ENCODE measurements around the gene UBAC1. TPM values are rescaled to one million over a fixed set of nuclear protein-coding genes. Genes with fewer than 3 reads are reported as not detected.
A peak's percentile ranks its signal among the peaks of the same experiment; 100 is the strongest.

The UBAC1 gene
- total RNA-seq, 2 experiments from 2014 or later, result 16.4 to 19.6 TPM

DNA sequence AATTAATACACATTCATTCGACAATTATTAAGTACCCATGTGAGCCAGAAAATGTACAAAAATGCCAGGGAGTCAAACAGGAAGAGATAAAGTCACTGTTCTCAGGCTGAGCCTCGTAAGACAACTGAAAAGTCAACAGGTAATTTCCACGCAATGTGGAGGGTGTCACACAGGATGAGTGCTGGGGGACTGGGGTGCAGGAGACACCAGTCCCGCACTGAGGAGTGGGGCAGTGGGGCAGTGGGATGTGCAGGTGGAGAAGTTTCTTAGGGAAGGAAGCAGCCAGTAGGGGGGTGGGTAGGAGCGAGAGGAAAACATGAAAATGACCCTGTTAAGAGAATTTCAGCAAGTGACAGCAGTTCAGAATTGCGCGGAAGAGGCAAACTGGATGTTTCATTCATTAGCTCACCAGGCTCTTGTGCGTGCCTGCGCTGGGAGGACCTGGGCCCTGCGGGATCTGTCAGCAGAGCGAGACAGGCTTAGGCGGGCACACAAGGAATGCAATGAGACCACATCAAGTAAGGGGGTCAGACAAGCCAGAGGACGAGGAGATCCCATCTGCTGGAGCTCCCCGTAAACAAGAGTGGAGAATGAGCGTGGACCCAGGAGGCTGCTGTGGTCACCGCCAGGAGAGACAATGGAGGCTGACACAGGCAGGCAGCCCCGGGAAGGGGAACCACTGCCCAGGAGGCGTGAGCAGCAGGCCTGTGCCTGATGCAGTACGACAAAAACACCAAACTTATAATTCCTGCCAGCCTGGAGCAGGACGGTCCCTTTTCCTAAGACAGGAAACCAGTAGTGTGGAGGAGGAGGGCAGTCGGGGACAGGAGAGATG, 74.8 kb downstream of the UBAC1 start:
- intact Hi-C loops (cut with DNase I, micrococcal nuclease), result no loop called here
- POLR2A ChIA-PET, result interaction anchor here (1.3 kb wide), 1 partner anchor 21 kb away, joined by 3 read pairs; the partner anchor contains the start of gene CAMSAP1
- no peak overlapping the region for H3K4me3 ChIP-seq (ENCODE audit: low read length)

DNA sequence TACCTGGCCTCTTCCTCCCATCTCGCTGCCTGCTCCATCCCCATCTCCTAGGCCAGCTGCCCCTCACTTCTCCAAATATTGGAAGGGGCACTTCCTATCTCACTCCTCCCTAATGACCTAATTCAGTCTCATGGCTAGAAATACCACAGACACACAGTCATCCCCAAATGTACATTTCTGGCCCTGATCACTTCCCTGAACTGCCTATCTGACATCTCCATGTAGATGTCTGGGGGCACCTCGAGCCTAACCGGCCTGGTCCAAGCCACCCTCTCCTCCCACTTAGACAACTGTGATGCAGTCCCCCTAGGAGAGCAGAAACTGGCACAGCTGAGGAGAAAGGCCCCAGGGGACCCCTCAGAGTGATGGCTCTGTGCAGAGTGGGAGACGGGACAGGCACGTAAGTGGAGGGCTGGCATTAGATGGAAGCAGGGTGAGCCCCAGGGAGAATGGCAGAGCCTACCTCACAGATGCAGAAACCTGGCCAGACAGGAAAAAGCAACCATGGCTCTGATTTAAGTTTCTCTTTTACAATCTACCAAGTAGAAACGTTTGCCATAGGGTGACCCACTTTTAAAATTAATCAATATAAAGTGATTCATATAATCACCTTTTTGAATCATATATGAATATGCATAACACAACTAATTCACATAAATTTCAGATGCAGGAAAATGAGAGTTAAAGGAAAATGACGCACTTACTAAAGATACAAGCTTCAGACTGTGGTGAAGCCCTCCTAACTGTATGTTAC, 75.9 kb downstream of the UBAC1 start:
- intact Hi-C loops (cut with DNase I, micrococcal nuclease), result no loop called here
- Histone ChIP-seq H3K27me3 (ENCODE audit: control insufficient read depth in 1 of 2, insufficient read depth in 2 of 2, low read length in 2 of 2) (no peaks in the 10 kb centered on the region), H3K4me3 (ENCODE audit: low read length) (no peak overlapping the region), H3K4me1 (ENCODE audit: insufficient read depth, low read length) (peaks cover 59% of the 10 kb centered on the region), H3K9me3 (ENCODE audit: control insufficient read depth in 1 of 2, insufficient read depth in 1 of 2, low read length in 2 of 2) (no peaks in the 10 kb centered on the region), H3K36me3 (ENCODE audit: insufficient read depth, low read length) (no peaks in the 10 kb centered on the region), H3K27ac (ENCODE audit: low read depth in 1 of 2, low read length in 2 of 2) (no peak overlapping the region)
- H3K27ac Mint-ChIP-seq, result peak overlapping the region; percentile 76
- H3K4me3 Mint-ChIP-seq, result peak overlapping the region; percentile 54
- H3K36me3 Mint-ChIP-seq (ENCODE audit: low read depth), result peaks cover 5% of the 10 kb centered on the region
- no peaks in the 10 kb centered on the region for H3K27me3 Mint-ChIP-seq
- CTCF ChIA-PET, result no interaction called here
- POLR2A ChIA-PET, result no interaction called here
- TF ChIP-seq, protein P1, sequence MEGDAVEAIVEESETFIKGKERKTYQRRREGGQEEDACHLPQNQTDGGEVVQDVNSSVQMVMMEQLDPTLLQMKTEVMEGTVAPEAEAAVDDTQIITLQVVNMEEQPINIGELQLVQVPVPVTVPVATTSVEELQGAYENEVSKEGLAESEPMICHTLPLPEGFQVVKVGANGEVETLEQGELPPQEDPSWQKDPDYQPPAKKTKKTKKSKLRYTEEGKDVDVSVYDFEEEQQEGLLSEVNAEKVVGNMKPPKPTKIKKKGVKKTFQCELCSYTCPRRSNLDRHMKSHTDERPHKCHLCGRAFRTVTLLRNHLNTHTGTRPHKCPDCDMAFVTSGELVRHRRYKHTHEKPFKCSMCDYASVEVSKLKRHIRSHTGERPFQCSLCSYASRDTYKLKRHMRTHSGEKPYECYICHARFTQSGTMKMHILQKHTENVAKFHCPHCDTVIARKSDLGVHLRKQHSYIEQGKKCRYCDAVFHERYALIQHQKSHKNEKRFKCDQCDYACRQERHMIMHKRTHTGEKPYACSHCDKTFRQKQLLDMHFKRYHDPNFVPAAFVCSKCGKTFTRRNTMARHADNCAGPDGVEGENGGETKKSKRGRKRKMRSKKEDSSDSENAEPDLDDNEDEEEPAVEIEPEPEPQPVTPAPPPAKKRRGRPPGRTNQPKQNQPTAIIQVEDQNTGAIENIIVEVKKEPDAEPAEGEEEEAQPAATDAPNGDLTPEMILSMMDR (IDR thresholded peaks at IDR 0.05), result no peak
- no peak for ATAC-seq (ENCODE audit: poor library complexity)
- DNase-seq, result no peak
- H3K9me3 Mint-ChIP-seq, result no peaks in the 10 kb centered on the region
- peaks cover 65% of the 10 kb centered on the region for H3K4me1 Mint-ChIP-seq (ENCODE audit: low read depth)

More for the DNA sequence above, 74.8 kb downstream of the UBAC1 start:
- no peaks in the 10 kb centered on the region for H3K27me3 Mint-ChIP-seq
- H3K9me3 Mint-ChIP-seq, result no peaks in the 10 kb centered on the region
- no peak overlapping the region for H3K27ac ChIP-seq (ENCODE audit: low read depth in 1 of 2, low read length in 2 of 2)
- peak overlapping the region; percentile 55 for H3K4me3 Mint-ChIP-seq
- DNase-seq (no peak), ATAC-seq (ENCODE audit: poor library complexity) (no peak)
- H3K4me1 ChIP-seq (ENCODE audit: insufficient read depth, low read length), result peaks cover 65% of the 10 kb centered on the region
- no peaks in the 10 kb centered on the region for H3K9me3 ChIP-seq (ENCODE audit: control insufficient read depth in 1 of 2, insufficient read depth in 1 of 2, low read length in 2 of 2)
- no peaks in the 10 kb centered on the region for H3K27me3 ChIP-seq (ENCODE audit: control insufficient read depth in 1 of 2, insufficient read depth in 2 of 2, low read length in 2 of 2)
- TF ChIP-seq, protein P1 (IDR thresholded peaks at IDR 0.05), result no peak
- H3K4me1 Mint-ChIP-seq (ENCODE audit: low read depth), result peaks cover 71% of the 10 kb centered on the region
- CTCF ChIA-PET, result no interaction called here
- no peaks in the 10 kb centered on the region for H3K36me3 ChIP-seq (ENCODE audit: insufficient read depth, low read length)
- peaks cover 5% of the 10 kb centered on the region for H3K36me3 Mint-ChIP-seq (ENCODE audit: low read depth)
- peak overlapping the region; percentile 89 for H3K27ac Mint-ChIP-seq

DNA sequence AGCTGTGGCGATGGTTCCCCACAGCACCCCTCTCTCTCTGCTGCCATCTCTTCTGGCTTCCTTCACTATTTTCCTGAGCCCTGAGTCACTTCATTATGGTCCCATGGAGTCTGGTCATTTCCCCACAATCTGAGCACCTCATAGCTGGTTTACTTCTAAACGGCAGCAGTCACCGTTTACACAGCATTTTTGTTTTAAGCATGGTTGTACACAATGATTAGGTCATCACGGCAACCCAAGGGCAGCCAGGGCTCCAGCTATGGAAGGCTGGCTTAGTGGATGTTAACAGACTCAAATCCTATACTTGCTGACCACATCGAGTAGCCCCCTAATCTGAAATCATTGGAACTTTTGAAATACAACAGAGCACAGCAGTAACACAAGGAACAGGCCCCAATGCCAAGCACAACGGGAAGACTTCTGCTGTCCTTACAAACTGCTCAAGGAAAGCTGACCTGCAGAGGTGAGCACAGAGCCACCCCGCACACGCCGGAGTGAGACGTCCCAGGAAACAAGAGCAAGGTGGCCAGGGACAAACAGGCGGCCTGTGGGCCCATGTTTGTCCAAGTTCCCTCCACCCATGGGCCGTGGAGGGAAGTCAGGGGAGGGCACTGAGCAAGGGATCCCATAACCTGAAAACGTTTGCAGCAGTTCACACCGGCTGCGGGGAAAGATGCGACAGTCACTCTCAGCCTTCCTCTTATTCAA, 76.7 kb downstream of the UBAC1 start:
- ChIA-PET POLR2A (no interaction called here), CTCF (no interaction called here)
- Histone ChIP-seq H3K27ac (ENCODE audit: low read depth in 1 of 2, low read length in 2 of 2) (no peak overlapping the region), H3K4me3 (ENCODE audit: low read length) (no peak overlapping the region), H3K9me3 (ENCODE audit: control insufficient read depth in 1 of 2, insufficient read depth in 1 of 2, low read length in 2 of 2) (no peaks in the 10 kb centered on the region), H3K36me3 (ENCODE audit: insufficient read depth, low read length) (no peaks in the 10 kb centered on the region), H3K4me1 (ENCODE audit: insufficient read depth, low read length) (peaks cover 51% of the 10 kb centered on the region), H3K27me3 (ENCODE audit: control insufficient read depth in 1 of 2, insufficient read depth in 2 of 2, low read length in 2 of 2) (no peaks in the 10 kb centered on the region)
- no peak for DNase-seq
- no peaks in the 10 kb centered on the region for H3K9me3 Mint-ChIP-seq
- ATAC-seq (ENCODE audit: poor library complexity), result no peak
- no peak overlapping the region for H3K4me3 Mint-ChIP-seq
- peaks cover 65% of the 10 kb centered on the region for H3K4me1 Mint-ChIP-seq (ENCODE audit: low read depth)
- TF ChIP-seq, protein P1 (IDR thresholded peaks at IDR 0.05), result no peak
- peaks cover 5% of the 10 kb centered on the region for H3K36me3 Mint-ChIP-seq (ENCODE audit: low read depth)
- H3K27me3 Mint-ChIP-seq, result no peaks in the 10 kb centered on the region
- H3K27ac Mint-ChIP-seq, result no peak overlapping the region
- intact Hi-C loops (cut with DNase I, micrococcal nuclease), result no loop called here
